ENCODE results near the gene BANP. TPM values are rescaled to one million over a fixed set of nuclear protein-coding genes. Genes with fewer than 3 reads are reported as not detected.

Gene BANP
- total RNA-seq, 1 donor from 2014 or later = 30.4 TPM

GRCh38 chr16:87971933-87972332, 20.7 kb downstream of the BANP start:
- Mint-ChIP-seq H3K4me1 (peaks cover 4% of the 10 kb centered on the region), H3K36me3 (peaks cover 47% of the 10 kb centered on the region), H3K9me3 (peaks cover 30% of the 10 kb centered on the region), H3K4me3 (no peak overlapping the region), H3K27ac (no peak overlapping the region), H3K27me3 (ENCODE audit: insufficient read depth, low read depth) (peaks cover 5% of the 10 kb centered on the region)
- no peaks in the 10 kb centered on the region for H3F3A ChIP-seq (ENCODE audit: low read depth)
- H3K4me2 ChIP-seq = no peak overlapping the region
- no peak overlapping the region for H3K9ac ChIP-seq
- no peaks in the 10 kb centered on the region for H3K4me1 ChIP-seq
- H3K9me3 ChIP-seq (ENCODE audit: low read depth) = peaks cover 14% of the 10 kb centered on the region
- H3K4me3 ChIP-seq = no peak overlapping the region
- peaks cover under 1% of the 10 kb centered on the region for H4K20me1 ChIP-seq (ENCODE audit: low read depth)
- no peak for TF ChIP-seq EZH2phosphoT487 (IDR thresholded peaks at IDR 0.05)
- no peak for TF ChIP-seq CTCF (IDR thresholded peaks at IDR 0.05)
- TF ChIP-seq EZH2 (IDR thresholded peaks at IDR 0.05) = no peak
- no peak overlapping the region for H2AFZ ChIP-seq (replicated peaks)
- H3K27me3 ChIP-seq = no peaks in the 10 kb centered on the region
- peaks cover 5% of the 10 kb centered on the region for H3K36me3 ChIP-seq
- no peak overlapping the region for H3K27ac ChIP-seq
- peaks cover 75% of the 10 kb centered on the region for H3K79me2 ChIP-seq (ENCODE audit: low read depth)
- no peak for DNase-seq (ENCODE audit: low spot score)

- Mint-ChIP-seq H3K36me3 (peaks cover 47% of the 10 kb centered on the region), H3K27ac (no peak overlapping the region), H3K4me1 (peaks cover 2% of the 10 kb centered on the region), H3K4me3 (no peak overlapping the region), H3K9me3 (peaks cover 30% of the 10 kb centered on the region), H3K27me3 (ENCODE audit: insufficient read depth, low read depth) (peaks cover 2% of the 10 kb centered on the region)
- no peak overlapping the region for H3K27ac ChIP-seq
- TF ChIP-seq EZH2phosphoT487 (IDR thresholded peaks at IDR 0.05) = no peak
- TF ChIP-seq EZH2 (IDR thresholded peaks at IDR 0.05) = no peak
- no peak for TF ChIP-seq CTCF (IDR thresholded peaks at IDR 0.05)
- no peaks in the 10 kb centered on the region for H3F3A ChIP-seq (ENCODE audit: low read depth)
- H3K4me3 ChIP-seq = no peak overlapping the region
- H3K27me3 ChIP-seq = no peaks in the 10 kb centered on the region
- peaks cover 14% of the 10 kb centered on the region for H3K9me3 ChIP-seq (ENCODE audit: low read depth)
- no peaks in the 10 kb centered on the region for H4K20me1 ChIP-seq (ENCODE audit: low read depth)
- H3K36me3 ChIP-seq = peaks cover 5% of the 10 kb centered on the region
- no peak overlapping the region for H3K9ac ChIP-seq
- no peak overlapping the region for H2AFZ ChIP-seq (replicated peaks)
- DNase-seq (ENCODE audit: low spot score) = no peak
- H3K4me2 ChIP-seq = no peak overlapping the region
- H3K4me1 ChIP-seq = no peaks in the 10 kb centered on the region
- peaks cover 59% of the 10 kb centered on the region for H3K79me2 ChIP-seq (ENCODE audit: low read depth)
Measured at GRCh38 chr16:87973717-87974116, 22.5 kb downstream of the BANP start.

GRCh38 chr16:87974178-87974577, 22.9 kb downstream of the BANP start:
- Mint-ChIP-seq H3K36me3 (peaks cover 44% of the 10 kb centered on the region), H3K4me1 (peaks cover 2% of the 10 kb centered on the region), H3K9me3 (peaks cover 30% of the 10 kb centered on the region), H3K27ac (no peak overlapping the region), H3K27me3 (ENCODE audit: insufficient read depth, low read depth) (peaks cover 2% of the 10 kb centered on the region), H3K4me3 (no peak overlapping the region)
- H3K4me2 ChIP-seq = no peak overlapping the region
- H3F3A ChIP-seq (ENCODE audit: low read depth) = no peaks in the 10 kb centered on the region
- H3K9me3 ChIP-seq (ENCODE audit: low read depth) = peaks cover 14% of the 10 kb centered on the region
- H4K20me1 ChIP-seq (ENCODE audit: low read depth) = no peaks in the 10 kb centered on the region
- no peak overlapping the region for H3K4me3 ChIP-seq
- no peak overlapping the region for H3K9ac ChIP-seq
- H3K79me2 ChIP-seq (ENCODE audit: low read depth) = peaks cover 54% of the 10 kb centered on the region
- H2AFZ ChIP-seq (replicated peaks) = no peak overlapping the region
- H3K27me3 ChIP-seq = no peaks in the 10 kb centered on the region
- no peak for TF ChIP-seq EZH2phosphoT487 (IDR thresholded peaks at IDR 0.05)
- no peak for TF ChIP-seq CTCF (IDR thresholded peaks at IDR 0.05)
- no peak for TF ChIP-seq EZH2 (IDR thresholded peaks at IDR 0.05)
- no peak overlapping the region for H3K27ac ChIP-seq
- peaks cover 5% of the 10 kb centered on the region for H3K36me3 ChIP-seq
- no peak for DNase-seq (ENCODE audit: low spot score)
- H3K4me1 ChIP-seq = no peaks in the 10 kb centered on the region

Measured in neural progenitor cell (in vitro differentiated cells).